ENCODE measurements around the gene BUB3.

BUB3 gene, protein sequence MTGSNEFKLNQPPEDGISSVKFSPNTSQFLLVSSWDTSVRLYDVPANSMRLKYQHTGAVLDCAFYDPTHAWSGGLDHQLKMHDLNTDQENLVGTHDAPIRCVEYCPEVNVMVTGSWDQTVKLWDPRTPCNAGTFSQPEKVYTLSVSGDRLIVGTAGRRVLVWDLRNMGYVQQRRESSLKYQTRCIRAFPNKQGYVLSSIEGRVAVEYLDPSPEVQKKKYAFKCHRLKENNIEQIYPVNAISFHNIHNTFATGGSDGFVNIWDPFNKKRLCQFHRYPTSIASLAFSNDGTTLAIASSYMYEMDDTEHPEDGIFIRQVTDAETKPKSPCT

DNA sequence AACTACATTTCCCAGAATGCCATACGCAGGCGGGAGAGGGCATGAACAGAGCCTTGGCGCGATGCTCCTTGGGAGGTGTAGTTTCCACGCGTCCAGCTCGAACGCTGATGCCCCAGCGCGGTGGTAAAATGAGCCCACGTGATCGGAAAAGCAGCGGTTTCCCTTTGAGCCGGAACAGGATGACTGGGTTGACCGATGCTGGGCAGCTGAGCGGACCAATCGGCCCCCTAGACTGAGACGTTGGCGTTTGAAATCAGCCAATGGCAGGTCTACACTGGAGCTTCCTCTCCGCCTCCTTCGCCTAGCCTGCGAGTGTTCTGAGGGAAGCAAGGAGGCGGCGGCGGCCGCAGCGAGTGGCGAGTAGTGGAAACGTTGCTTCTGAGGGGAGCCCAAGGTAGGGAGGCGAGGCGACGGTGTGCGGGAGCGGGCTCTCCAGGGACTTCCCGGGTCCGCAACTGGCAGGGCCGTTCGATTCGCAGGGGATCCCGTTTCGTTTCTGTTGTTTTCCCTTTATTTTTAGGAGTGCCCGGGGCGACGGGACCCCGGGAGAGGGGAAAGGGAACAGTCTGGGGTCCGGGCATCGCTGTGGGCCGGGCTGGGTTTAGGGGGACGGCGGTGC, at the start of gene BUB3:
Gene BUB3 (plus strand): TSS at position 311 of the 619 bp plus-strand sequence. CDS start 516 bp downstream, outside the sequence.
- DNase-seq (ENCODE audit: low read depth): peak; percentile 100

DNA sequence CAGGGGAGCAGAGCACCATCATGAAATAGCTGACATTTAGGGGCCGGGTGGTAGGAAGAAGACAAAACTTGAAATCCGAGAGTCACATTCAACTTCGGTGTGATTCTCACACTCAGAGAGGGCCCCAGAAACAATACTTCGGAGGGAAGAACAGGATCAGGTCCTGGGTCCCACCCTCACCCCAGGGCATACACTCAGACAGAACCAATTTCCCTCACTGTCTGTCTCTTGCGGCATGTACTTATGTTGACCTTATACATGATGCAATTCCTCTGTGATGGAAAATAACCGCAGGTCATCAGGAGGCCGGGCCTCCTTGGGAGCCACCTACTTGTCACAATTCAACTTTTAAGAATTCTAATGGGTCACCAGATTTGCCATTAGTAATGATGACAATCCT, 44.7 kb upstream of the BUB3 start:
- peak; percentile 32 for DNase-seq (ENCODE audit: low read depth)

DNA sequence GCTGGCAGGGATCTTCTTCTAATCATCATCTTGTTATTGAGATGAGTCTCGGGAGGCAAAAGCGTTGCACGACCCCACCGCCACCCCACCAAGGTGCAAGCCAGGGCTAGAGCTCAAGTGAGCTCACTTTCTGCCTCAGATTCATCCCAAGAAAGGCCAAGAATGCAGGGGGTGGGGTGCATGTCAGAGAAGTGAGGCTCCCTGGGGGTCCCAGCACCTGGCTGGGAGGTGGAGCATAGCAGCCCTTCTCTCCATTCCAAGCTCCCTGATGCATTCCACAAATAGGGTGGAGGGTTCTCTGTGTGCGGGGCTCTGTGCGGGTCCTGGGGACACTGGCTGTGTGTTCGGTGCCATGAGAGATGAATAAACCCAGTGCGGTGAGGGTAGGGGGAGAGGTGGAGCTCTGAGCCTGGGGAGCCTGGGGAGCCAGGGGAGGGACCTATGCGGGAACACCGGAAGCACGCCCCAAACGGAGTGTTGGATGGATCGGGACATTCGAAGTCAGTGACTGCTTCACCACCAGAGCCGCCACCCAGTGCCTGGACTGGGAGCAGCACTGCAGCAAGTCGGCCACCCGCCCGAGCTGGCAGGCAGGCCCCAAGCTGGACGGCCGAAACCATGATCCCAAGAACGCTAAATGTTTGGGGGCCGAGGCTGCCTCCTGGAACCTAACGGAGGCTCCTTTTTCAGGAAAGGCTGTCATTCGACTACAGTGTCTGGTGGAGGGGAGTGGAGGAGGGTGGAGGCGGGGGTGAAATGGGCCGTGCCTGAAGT, 36.4 kb upstream of the BUB3 start:
- DNase-seq (ENCODE audit: low read depth): no peak

DNA sequence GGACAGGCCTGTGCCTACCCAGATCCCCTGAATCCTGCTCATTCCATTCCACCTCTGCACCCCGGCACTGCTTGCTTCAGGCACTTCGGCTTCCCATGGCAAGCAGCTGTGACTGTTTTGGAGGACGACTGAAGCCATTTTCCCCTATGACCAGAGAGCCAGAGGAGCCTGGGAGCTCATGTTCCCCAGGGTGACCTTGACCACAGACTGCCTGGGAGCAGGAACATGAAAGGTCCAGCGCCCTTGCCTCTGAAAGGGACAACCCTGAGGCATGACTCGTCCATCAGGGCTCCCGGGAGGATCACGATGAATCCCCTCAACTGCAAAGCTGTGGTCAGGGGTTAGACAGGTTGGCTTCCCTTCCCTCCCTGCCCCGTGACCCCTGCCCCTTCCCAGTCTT, 35.1 kb upstream of the BUB3 start:
- no peak for DNase-seq (ENCODE audit: low read depth)

DNA sequence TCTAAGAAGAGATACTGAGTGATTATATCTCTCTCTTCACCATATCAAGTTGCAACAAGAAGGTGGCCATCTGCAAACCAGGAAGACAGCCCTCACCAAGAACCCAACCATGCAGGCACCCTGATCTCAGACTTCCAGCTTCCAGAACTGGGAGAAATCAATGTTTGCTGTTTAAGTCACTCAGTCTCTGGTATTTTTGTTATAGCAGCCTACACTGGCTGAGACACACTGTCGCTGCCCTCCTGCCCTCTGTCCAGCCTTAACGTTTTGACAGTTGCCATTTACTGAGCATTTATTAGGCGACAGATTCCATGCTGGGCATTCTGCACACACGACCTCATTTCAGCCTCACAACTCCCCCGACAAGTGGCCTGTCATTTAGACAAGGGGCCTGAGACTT, 28.0 kb upstream of the BUB3 start:
- no peak for DNase-seq (ENCODE audit: low read depth)

DNA sequence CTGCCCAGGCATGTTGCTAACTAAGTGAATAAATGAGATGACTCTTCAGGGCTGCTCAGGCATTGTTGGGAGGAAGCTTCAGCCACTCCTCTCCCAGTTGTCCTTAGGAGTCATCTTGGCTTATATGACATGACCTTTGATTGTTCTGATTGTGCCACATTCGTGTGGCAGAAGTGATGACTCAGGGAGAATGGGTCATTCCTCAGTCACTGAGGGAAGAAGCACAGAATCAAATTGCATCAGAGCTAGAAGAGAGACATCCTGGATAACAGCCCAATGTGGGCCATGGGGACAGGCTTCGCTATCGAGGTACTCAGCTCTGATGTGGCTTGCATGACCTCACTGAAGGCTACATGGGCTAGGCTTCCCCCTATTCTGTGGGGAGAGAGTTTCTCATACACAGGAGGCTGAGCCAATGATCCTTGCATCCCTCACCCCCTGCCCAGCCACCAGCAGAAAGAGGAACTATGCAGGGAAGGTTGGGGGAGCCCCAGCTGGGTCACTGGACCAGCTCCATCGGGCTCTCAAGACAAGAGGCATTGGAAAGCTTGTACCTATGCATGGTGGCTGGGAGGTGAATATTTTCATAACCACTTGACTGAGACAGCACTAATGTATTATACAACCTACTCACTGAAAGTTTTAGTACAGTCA, 24.5 kb upstream of the BUB3 start:
- no peak for DNase-seq (ENCODE audit: low read depth)

DNA sequence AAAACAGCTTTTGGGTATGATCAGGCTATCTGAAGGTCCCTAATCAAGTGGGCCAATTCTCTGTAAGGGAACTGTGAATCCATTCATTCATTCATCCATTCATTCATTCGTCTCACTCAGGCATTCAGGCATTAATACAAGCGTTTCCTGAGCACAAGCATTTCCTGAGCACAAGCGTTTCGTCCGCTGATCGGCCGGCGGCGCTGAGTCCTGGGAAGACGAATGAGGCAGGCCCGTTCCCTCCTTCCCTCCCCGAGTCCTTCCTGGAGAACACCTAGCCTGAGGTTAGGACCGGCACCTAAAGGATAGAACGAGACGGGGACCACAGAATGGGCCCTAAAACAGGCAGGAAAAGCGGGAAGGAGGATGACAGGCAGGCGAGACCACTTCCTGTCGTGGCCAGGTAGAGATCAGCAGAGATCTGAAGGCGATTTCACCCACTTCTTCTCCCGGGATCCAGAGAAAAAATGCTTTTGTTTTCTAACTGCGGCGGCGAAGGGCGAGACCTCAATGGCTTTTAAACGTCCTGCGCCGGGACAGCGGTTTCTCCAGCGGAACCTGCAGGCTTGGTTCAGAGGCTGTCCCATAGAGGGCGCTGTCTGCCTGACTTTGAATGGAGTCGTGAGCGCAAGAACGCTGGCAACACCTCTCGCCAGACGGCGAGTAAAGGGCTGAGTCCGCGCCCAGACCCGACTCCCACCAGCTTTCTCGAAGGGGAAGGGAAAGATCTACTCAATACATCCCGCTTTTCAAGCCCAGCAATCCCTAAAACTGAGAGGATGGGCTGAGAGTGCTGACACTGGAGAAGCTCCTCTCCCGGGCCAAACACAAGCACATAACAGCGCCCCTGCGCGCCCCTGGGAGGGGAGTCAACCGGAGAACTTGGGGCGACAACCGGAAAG, 21.4 kb upstream of the BUB3 start:
- DNase-seq (ENCODE audit: low read depth): peak; percentile 86

DNA sequence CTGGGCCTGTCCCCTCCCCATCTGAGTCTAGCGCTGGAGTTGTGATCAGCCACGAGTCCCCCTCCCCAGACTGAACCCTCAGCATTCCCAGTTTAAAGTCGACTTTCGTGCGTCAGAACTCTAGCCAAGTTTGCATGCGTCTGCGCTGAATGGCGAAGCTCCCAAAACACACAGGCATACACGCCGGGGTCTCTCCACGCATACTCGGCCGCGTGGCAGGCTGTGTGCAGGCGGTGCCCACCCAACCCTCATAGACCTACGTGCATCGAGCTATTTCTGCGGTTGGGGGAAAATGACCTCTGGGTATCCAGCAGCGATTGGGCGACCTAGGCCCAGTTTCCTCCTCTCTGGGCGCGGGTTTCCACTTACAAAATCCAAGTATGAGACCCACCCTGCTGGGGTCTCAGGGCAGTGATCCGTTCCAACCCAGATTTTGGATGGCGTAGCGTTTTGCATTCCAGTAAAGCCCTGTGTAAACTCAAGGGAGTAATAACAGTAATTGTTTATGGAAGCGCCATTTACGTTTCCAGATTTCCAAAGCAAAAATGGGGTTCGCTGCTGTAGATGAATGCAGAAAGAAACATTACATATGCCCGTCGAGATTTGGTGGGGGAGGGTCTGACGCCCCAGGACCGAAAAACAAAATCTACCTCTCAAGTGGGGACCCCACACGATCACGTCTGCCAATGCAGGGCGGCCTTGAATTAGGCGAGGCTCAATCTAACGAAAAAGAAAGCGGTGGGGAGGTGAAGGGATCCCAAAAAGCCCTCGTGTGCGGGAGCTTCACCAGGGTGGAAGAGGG, 20.5 kb upstream of the BUB3 start:
- DNase-seq (ENCODE audit: low read depth): no peak

DNA sequence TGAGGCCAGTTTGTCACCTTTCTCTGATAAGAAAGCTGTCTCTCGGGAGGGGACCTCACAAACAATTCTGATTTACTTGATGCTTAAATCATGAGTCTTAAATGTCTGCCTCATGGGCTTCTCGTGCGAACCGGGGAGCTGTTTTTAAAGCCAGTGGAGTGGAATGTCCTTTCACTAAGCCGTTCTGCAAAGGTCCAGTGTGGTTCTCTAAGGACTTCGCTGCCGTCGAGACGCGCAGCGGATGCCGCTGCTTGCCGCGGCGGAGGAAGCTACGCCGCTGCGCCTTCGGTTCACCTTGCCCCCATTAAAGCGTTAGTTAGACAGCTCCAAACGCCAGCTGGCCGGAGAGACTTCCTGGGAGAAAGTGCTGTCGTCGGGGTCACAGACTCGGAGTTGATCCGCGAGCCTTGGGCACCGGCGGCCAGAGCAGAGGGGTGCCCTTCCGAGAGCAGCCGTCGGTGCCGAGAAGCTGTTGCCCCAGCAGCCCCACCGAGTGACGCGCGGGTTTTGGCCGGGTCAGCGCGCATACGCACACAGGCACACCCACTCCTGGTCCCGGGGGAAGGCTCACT, 19.8 kb upstream of the BUB3 start:
- DNase-seq (ENCODE audit: low read depth): no peak

DNA sequence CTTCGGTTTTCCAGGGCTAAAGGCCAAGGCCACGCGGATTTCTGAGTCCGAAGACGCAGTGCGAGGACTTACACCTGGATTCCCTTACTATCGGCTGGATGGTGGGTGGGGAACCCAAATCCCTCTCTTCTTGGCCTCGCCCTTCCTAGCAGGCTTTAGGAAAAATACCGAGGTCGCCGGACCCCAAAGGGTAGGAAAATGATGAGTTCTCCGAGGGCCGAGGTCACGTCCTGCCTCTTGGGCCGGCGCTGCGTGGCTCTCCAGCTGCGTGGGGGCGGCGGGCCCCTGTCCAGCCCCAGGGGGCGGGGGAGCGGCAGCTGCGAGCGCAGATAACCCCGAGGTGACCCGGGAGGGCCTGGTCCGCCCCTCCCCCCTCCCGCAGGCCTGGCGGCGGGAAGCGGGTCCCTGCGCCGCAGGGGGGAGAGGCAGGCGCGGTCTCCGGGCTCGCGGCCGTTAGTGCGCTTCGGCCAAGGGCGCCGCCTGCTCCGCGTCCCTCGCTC, 19.2 kb upstream of the BUB3 start:
- DNase-seq (ENCODE audit: low read depth): no peak

DNA sequence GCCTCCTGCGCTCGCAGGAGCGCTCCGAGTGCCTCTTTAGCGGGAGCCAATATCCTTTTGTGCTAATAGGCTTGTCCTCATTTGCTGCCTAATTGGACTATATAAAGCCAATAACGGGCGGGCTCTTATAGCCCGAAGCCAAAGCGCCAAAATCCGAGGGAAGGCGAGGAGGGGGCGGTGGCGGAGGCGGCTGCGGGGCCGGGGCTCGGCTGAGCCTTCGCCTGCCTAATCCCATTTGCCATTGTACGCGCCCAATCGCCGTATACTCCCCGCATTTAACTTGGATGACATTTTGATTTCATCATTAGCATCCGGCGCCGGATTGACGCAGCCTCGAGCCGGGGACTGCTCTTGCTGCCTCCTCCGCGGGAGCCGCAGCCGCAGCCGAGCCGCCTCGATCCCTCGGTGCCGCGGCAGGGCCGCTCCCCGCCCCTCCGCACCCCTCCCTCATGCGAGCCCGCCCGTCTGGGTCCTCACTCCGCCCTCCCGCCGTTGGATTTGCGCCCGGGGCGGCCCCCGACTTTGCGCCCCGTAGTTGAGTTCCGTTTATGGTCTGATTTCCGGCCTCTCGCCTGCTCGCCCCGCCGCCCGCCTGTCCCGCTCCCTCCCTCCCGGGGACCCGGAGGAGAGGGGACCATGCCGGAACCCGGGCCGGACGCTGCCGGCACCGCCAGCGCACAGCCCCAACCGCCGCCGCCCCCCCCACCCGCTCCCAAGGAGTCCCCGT, 18.6 kb upstream of the BUB3 start, which contains the start of gene HMX3:
Gene HMX3 (plus strand): TSS at position 556 of the 727 bp plus-strand sequence. CDS start 81 bp downstream, at position 637.
- DNase-seq (ENCODE audit: low read depth): peak; percentile 41

DNA sequence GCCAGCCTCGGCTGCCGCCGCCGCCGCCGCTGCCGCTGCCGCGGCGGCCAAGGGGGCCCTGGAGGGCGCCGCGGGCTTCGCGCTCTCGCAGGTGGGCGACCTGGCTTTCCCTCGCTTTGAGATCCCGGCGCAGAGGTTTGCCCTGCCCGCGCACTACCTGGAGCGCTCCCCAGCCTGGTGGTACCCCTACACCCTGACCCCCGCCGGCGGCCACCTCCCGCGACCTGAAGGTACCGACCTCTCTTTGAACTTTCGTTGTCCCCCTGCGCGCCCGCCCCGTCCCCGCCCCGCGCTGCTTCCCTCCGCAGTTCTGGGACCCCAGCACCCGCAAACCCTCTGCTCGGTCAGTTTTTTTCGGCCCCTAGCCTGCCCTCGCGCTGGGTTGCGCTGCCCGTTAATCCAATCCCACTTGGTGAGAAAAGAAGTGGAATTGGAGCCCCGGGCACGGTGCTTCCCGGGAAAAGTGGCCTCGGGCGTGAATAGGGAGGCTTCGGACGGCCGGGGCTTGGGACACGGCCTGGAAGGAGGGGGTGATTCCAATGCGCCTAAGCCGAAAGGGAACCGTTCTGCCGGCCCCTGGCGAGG, 17.9 kb upstream of the BUB3 start:
- no peak for DNase-seq (ENCODE audit: low read depth)

DNA sequence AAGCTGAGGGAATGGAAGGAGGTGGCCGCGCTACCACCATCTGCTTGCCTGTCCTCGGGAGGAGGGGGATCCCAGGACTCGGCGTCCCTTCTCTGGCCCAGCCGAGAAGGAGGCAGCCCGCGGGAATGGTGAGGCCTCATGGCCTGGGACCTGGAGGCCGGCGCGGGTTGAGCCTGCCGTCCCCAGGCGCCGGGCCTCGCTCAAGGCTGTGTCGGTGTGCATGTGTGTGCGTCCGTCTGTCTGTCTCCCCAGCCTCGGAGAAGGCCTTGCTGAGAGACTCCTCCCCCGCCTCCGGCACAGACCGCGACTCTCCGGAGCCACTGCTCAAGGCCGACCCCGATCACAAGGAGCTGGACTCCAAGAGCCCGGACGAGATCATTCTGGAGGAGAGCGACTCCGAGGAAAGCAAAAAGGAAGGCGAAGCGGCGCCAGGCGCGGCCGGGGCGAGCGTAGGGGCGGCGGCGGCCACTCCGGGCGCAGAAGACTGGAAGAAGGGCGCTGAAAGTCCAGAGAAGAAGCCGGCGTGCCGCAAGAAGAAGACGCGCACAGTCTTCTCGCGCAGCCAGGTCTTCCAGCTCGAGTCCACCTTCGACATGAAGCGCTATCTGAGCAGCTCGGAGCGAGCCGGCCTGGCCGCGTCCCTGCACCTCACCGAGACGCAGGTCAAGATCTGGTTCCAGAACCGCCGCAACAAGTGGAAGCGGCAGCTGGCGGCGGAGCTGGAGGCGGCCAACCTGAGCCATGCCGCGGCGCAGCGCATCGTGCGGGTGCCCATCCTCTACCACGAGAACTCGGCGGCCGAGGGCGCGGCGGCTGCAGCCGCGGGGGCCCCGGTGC, 17.2 kb upstream of the BUB3 start:
- no peak for DNase-seq (ENCODE audit: low read depth)

DNA sequence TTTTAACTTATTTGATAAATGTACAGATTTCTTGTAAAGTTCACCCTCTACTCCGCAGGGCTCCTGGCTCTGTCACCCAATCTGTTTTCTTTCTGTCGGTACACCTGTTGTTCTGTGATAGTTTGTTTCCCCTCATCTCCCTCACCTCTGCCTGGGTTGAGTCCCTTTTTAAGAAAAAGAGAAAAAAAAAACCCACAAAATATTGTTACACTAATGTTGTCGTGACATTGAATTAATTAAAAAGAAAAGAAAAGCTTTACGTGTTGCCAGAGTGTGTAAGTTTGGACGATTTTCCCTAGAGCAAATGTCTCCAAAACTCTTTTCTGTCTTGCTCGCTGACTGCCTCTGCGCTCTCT, 15.1 kb upstream of the BUB3 start:
- DNase-seq (ENCODE audit: low read depth): no peak

DNA sequence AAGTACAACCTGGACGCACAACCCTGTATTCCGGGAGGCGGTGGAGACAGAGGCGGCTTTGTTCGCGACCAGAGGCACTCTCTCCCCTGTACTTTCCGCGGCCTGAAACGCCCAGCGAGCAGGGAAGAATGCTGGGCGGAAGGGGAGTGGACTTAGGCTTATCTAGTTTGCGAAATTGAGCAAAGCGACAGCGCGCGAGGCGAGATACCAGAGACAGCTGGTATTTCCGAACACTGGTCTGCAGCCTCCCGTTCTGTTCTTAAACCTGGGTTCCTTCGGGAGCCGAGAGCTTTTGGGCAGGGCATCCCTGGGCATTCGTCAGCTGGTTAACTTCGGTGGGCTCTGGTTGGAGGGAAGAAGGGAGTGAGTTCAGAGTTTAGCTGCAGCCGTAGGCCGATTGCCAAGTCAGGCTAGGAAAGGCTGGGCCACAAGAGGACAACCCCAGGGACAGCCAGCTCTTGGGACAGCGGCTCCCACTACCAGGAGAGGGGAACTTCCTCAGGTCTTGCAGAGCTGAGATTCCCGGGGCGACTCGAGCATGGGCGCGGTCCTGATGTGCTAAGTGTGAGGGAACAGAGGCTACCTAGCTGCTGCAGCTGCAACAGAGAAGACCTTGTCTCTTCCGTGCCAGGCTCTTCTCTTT, 14.6 kb upstream of the BUB3 start:
- DNase-seq (ENCODE audit: low read depth): no peak

DNA sequence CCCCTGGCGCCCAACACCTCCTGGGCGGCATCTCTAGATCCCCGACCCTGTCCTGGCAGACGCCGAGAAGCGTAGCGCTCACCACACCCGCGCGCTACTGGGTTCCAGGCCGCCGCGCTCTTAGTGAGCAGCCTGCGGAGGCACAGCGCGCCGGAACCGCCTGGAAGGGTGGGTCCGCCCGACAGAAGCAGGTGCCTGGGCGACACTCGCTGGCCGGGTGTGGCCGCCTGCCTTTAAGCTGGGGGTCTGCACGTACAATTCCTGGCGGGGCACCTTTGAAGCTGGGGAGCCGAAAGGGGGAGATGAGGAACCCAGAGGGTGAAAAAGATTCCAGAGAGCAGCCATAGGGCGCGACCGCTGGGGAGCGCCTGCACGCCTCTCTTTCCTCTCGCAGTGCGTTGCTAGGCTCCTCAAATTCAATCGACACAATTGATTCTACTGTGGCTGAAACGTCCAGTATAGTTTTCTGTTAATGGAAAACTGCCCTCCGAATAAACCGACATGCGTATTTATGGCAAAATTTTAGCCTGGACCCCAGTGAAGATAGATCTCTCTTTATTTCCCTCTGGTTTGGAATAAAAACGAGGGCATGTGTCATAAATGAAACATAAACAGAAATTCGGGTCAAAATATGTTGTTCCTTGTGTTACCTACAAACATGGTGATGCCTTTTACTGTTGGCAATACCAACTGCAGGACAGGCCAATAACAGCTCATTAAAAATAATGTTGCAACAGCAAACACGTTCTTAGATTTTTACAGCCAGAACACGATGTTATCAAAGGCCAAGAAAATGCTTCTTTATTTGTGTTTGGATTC, 13.8 kb upstream of the BUB3 start:
- DNase-seq (ENCODE audit: low read depth): no peak

DNA sequence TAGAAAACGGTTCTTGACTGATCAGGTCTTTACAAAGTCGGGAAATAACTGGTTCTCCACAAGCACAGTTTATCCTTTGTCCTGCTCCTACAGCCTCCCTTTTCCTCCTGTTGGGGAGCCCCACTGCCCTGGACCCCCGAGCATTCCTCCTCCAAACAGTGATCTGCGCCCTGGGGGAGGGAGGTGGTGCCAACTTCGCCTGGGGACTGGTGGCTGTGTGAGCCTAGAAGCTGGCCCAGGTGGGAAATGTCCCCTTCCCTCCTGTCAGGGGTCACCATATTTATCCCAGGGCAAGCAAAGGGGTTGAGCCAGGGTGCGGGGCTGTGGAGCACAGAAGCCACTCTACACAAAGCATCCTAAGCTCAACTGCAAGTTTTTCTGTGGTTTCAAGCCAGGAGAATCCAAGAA, 13.2 kb upstream of the BUB3 start:
- DNase-seq (ENCODE audit: low read depth): no peak

All from ELR (cell line).